A549 (cell line): Measurements from ENCODE around the gene ACER3.

Experiments used
- CHD2 ChIP-seq: fragments of 150-350 bp; IDR thresholded peaks from 2 replicates; pipeline ENCODE4 v1.6.1; 2014; ENCODE audit warnings: low read length; ENCODE audit not compliant: partially characterized antibody
- CTCF ChIP-seq: fragments of >200 bp; sonication (Bioruptor Twin); formaldehyde crosslinking; IDR thresholded peaks from 3 replicates; pipeline ENCODE4 v1.5.1; 2016
- GATA3 ChIP-seq: IDR thresholded peaks from 2 replicates; pipeline ENCODE4 v1.6.1; 2012; ENCODE audit warnings: borderline replicate concordance
- KDM1A ChIP-seq: fragments of 200-600 bp; sonication (generic); IDR thresholded peaks from 2 replicates; pipeline ENCODE4 v1.6.1; 2016; ENCODE audit warnings: low read depth, mild to moderate bottlenecking
- PBX3 ChIP-seq: IDR thresholded peaks from 2 replicates; pipeline ENCODE4 v1.6.1; 2012
- POLR2A ChIP-seq: IDR thresholded peaks from 2 replicates; pipeline ENCODE4 v1.6.1; 2012; ENCODE audit warnings: mild to moderate bottlenecking, low read length
- RNF2 ChIP-seq: fragments of 200-600 bp; sonication (generic); IDR thresholded peaks from 2 replicates; pipeline ENCODE4 v1.6.1; 2016; ENCODE audit warnings: low read depth, mild to moderate bottlenecking, antibody characterized with exemption, moderate library complexity, borderline replicate concordance
- SMC3 ChIP-seq: fragments of >200 bp; sonication (Bioruptor Twin); formaldehyde crosslinking; IDR thresholded peaks from 3 replicates; pipeline ENCODE4 v1.6.1; 2018; ENCODE audit warnings: inconsistent platforms
- USF2 ChIP-seq: fragments of 450-650 bp; IDR thresholded peaks from 2 replicates; pipeline ENCODE4 v1.6.1; 2014; ENCODE audit warnings: antibody characterized with exemption

GRCh38 chr11:76947800-76948199 is 87.1 kb downstream of the ACER3 start:
- no peak for TF ChIP-seq CTCF
- TF ChIP-seq KDM1A, result no peak
- no peak for TF ChIP-seq POLR2A
- TF ChIP-seq GATA3, result no peak
- no peak for TF ChIP-seq SMC3
- no peak for TF ChIP-seq USF2
- TF ChIP-seq RNF2, result no peak
- no peak for TF ChIP-seq CHD2
- no peak for TF ChIP-seq PBX3
